Esophagus squamous epithelium (tissue), 5 donors: ENCODE measurements around the gene WDR76. TPM values are rescaled to one million over a fixed set of nuclear protein-coding genes. Genes with fewer than 3 reads are reported as not detected.

Experiments used
- DNase-seq: peaks from one replicate; lab custom pipeline; 2025; lab: John Stamatoyannopoulos, UW
- H3K27ac ChIP-seq, 4 donors: fragments of 200-600 bp; sonication (generic); one replicate each; pipeline ENCODE4 v1.5.1; 2016 to 2019; ENCODE audit warnings: mild to moderate bottlenecking in 1 of 4
- H3K27me3 ChIP-seq, 4 donors: fragments of 200-600 bp; sonication (generic); 1 replicate in 3 of 4; 2 replicates in 1 of 4; pipeline versions ENCODE4 v1.5.1 to v1.6.0; 2017 to 2021; ENCODE audit warnings: antibody characterized with exemption in 1 of 4
- H3K36me3 ChIP-seq, 3 donors: fragments of 200-600 bp; sonication (generic); one replicate each; pipeline ENCODE4 v1.5.1; 2016 to 2019
- H3K4me1 ChIP-seq, 3 donors: fragments of 200-600 bp; sonication (generic); one replicate each; pipeline ENCODE4 v1.5.1; 2017 to 2019
- H3K4me3 ChIP-seq, 4 donors: fragments of 200-600 bp; sonication (generic); 1 replicate in 3 of 4; 2 replicates in 1 of 4; pipeline ENCODE4 v1.5.1; 2016 to 2019; ENCODE audit warnings: mild to moderate bottlenecking in 2 of 4, moderate library complexity in 1 of 4
- H3K9me3 ChIP-seq, 3 donors: fragments of 200-600 bp; sonication (generic); one replicate each; pipeline ENCODE4 v1.5.1; 2016 to 2019
- CTCF ChIP-seq, 6 experiments: fragments of 450-650 bp in 4 of 6; fragments of 200-600 bp in 2 of 6; sonication (generic) in 2 of 6; IDR thresholded peaks; one replicate each; pipeline ENCODE4 v1.5.1; 2016 to 2019; ENCODE audit warnings: antibody characterized with exemption in 6 of 6, mild to moderate bottlenecking in 4 of 6, moderate library complexity in 4 of 6
- POLR2A ChIP-seq, 4 donors: fragments of 450-650 bp; IDR thresholded peaks; one replicate each; pipeline ENCODE4 v1.6.1; 2017; ENCODE audit warnings: antibody characterized with exemption in 4 of 4, mild to moderate bottlenecking in 4 of 4, moderate library complexity in 3 of 4
- WGBS, 2 donors: methylation state at CpG; one replicate each; pipeline ENCODE4 v1.1.5; 2018; 5-methylcytosine and 5-hydroxymethylcytosine counted together
- intact Hi-C: fragments of 100-400 bp; cut with DNase I; formaldehyde crosslinking; loops from one replicate; pipeline ENCODE4 v1.15.0; 2022
- total RNA-seq, 4 donors: library from RNA; depleted of rRNA; stranded (reverse); fragments of >200 nt; gene quantifications; one replicate each; pipeline ENCODE4 v1.1.0, GENCODE V29; 2016
- donor health status: DM: yes; HTN: yes; CAD: no.

Gene WDR76
- total RNA-seq, 4 donors from 2014 or later = 4.6 to 15.8 (median 10.3) TPM

DNA sequence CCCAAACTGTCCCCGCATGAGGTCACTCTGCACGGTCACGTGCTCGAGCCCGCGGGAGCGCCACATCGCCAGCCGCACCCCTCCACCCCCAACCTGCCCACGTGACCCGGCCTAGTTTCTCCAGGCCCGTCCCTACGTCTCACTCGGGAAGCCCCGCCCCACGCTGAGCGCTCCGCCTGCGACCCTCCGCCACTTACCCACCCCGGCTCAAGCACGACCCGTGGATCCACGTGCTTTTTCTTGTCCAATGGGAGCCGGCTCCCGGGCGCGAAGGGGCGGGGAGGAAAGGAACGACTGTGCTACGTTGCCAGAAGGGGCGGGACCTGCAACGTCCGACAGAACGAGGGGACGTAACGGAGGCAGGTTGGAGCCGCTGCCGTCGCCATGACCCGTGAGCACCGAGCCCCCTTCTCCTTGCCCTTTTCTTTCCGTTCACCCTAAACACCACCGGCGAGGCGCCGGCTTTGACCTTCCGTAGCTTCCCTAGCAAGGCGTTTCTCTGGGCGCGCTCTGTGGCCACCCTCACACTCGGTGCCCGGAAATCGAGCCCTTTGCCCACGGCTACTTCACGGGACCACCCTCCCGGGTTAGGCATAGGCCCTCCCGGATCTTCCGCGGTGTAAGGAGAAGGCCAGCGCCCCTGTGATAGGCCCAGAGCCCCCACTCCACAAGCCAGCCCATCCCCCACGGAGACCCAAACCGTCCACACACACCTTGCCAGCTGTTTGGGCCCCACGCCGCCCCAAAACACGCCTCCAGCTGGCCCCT, 34.6 kb upstream of the WDR76 start, which contains the start of gene SERF2:
Gene SERF2, plus strand, starts transcription at position 328 of the 768 bp plus-strand sequence. Its CDS starts 57 bp downstream, at position 385.
- Histone ChIP-seq H3K4me1 (peaks cover 20 to 49% (median 22%) of the 10 kb centered on the region in 3 donors), H3K4me3 (peak within 1 kb of the TSS; percentile 73 to 86 (median 82)), H3K27ac (peak within 1 kb of the TSS; percentile 96 to 98 (median 96)), H3K36me3 (peaks cover 32 to 39% (median 32%) of the 10 kb centered on the region in 3 donors), H3K9me3 (no peaks in the 10 kb centered on the region), H3K27me3 (no peaks in the 10 kb centered on the region)
- peak; percentile 99 for DNase-seq
- 2% methylated on average over 11 of the region's 66 CpGs; no CpG with 5 or more reads in 1 of the 2 donors for WGBS, 2 donors
- TF ChIP-seq POLR2A (IDR thresholded peaks at IDR 0.05) (peak in 3 of 4 donors; percentile 97 to 100 (median 98)), CTCF (IDR thresholded peaks at IDR 0.05) (no peak)
- intact Hi-C loops = no loop called here

- Histone ChIP-seq H3K4me1 (peaks cover 22 to 57% (median 25%) of the 10 kb centered on the region in 3 donors), H3K27me3 (no peaks in the 10 kb centered on the region), H3K9me3 (no peaks in the 10 kb centered on the region), H3K4me3 (peak overlapping the region; percentile 73 to 86 (median 82)), H3K36me3 (peaks cover 32 to 46% (median 33%) of the 10 kb centered on the region in 3 donors), H3K27ac (peak overlapping the region; percentile 96 to 98 (median 96))
- 2 to 3% methylated on average over 8 to 28 of the region's 33 CpGs for WGBS, 2 donors
- DNase-seq = no peak
- intact Hi-C loops = no loop called here
- TF ChIP-seq CTCF (IDR thresholded peaks at IDR 0.05) = peak in 2 of 6 experiments; percentile 10 to 31
- no peak for TF ChIP-seq POLR2A (IDR thresholded peaks at IDR 0.05)
Measured at GRCh38 chr15:43792761-43793476, 33.9 kb upstream of the WDR76 start.

- no peak for DNase-seq
- Histone ChIP-seq H3K27ac (peak overlapping the region; percentile 96 to 98 (median 96)), H3K9me3 (no peaks in the 10 kb centered on the region), H3K4me1 (peaks cover 29 to 64% (median 32%) of the 10 kb centered on the region in 3 donors), H3K36me3 (peaks cover 32 to 50% (median 33%) of the 10 kb centered on the region in 3 donors), H3K4me3 (peak overlapping the region; percentile 73 to 86 (median 82)), H3K27me3 (no peaks in the 10 kb centered on the region)
- WGBS, 2 donors = 79 to 88% methylated on average over 8 to 10 of the region's 10 CpGs
- TF ChIP-seq CTCF (IDR thresholded peaks at IDR 0.05) (no peak), POLR2A (IDR thresholded peaks at IDR 0.05) (no peak)
- intact Hi-C loops = no loop called here
Measured at GRCh38 chr15:43793647-43794046, 33.2 kb upstream of the WDR76 start.

GRCh38 chr15:43794269-43795037, 32.3 kb upstream of the WDR76 start:
- Histone ChIP-seq H3K9me3 (no peaks in the 10 kb centered on the region), H3K36me3 (peaks cover 32 to 57% (median 33%) of the 10 kb centered on the region in 3 donors), H3K4me3 (no peak overlapping the region), H3K27ac (peak overlapping the region in 3 of 4 donors; percentile 21 to 98 (median 96)), H3K27me3 (no peaks in the 10 kb centered on the region), H3K4me1 (peaks cover 32 to 72% (median 35%) of the 10 kb centered on the region in 3 donors)
- no peak for DNase-seq
- TF ChIP-seq POLR2A (IDR thresholded peaks at IDR 0.05) = no peak
- no peak for TF ChIP-seq CTCF (IDR thresholded peaks at IDR 0.05)
- intact Hi-C loops = no loop called here
- WGBS, 2 donors = 72 to 91% methylated on average over 8 to 9 of the region's 9 CpGs
